GM19324 (cell line): ENCODE measurements around the gene KCNQ1.

Experiments used
- ATAC-seq: cut with Tn5 transposase; IDR thresholded peaks from one replicate; pipeline ENCODE4 v1.9.1; 2021; ENCODE audit warnings: mild to moderate bottlenecking, moderate library complexity; ENCODE audit not compliant: unreplicated experiment, low FRiP score

KCNQ1 gene

GRCh38 chr11:2409611-2410468 lies 35.0 kb upstream of the KCNQ1 start:
- ATAC-seq = no peak

DNA sequence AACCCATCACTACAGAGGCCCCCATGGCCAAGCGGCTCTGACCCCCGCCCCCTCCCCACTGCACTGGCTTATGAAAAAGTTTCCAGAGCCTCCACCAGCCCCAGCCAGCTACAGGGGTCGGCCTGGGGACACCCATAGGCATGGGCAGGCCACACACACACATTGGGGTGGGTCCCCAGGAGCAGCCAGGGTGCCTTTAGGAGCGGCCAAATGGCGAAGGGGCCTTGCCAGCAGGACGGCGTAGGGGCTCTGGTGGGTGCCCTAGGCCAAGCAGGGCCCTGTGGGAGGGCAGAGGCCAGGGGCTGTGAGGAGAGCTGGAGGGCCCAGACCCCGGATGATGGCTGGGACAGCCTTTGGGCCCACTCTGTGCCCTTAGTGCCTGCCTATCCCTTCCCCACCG lies 34.2 kb upstream of the KCNQ1 start:
- ATAC-seq = no peak

GRCh38 chr11:2411446-2412305 lies 33.1 kb upstream of the KCNQ1 start:
- no peak for ATAC-seq

DNA sequence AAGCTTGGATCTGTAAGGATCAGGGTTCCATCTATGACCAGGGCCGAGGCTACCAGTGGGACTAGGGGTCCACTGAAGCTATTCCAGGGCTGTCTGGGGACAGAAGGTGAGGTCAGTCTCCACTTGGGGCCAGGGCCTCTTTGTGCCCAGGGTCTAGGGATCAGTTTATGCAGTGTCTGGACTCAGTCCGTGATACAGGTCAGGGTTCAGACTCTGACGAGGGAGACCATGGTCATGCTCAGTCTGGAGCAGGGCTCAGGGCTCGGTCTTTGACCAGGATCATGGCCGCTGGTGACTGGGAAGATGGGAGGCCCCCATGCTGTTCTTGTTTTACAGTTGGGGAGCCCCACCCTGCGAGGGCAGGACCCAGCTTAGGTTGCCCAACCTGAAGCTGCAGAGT lies 32.5 kb upstream of the KCNQ1 start:
- ATAC-seq = no peak

GRCh38 chr11:2413742-2414579 lies 30.8 kb upstream of the KCNQ1 start:
- no peak for ATAC-seq

GRCh38 chr11:2414616-2415015 lies 30.2 kb upstream of the KCNQ1 start:
- no peak for ATAC-seq

- no peak for ATAC-seq
Observed at GRCh38 chr11:2415171-2415570, 29.6 kb upstream of the KCNQ1 start.

DNA sequence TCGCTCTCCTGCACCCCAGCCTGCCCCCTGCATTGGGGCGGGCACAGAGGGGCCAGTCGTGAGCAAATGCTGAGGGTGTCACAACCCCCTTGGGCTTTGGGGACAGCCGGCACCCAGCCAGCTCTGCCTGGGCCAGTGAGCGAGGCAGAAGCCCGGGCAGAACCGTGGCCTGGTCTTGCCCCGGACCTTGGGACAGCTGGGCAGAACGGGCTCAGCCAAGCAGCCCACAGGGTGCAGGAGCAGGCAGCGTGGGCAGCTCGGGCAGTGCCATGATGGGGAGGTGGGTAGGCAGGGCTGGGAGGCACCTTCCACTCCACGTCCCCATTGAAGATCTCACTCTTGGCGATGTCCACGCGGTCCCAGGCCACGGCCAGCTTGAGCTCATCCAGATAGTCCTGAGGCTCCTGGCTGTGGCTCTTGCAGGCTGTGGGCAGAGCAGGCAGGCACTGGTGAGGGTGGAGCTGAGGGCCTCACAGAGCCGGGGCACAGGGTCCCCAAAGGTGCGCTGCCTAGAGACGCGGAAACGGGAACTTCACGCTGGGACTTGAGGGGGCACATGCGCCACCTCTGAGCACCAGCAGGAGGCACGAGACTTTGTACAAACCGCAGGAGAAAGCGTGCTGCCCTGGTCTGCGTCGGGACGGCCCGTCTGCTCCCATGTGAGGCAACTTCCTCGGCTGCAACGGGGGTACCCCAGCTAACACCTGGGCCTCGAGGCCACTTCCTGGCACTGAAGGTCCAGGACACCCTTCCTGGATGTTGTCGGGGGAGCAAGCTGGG lies 29.0 kb upstream of the KCNQ1 start:
- ATAC-seq = no peak

DNA sequence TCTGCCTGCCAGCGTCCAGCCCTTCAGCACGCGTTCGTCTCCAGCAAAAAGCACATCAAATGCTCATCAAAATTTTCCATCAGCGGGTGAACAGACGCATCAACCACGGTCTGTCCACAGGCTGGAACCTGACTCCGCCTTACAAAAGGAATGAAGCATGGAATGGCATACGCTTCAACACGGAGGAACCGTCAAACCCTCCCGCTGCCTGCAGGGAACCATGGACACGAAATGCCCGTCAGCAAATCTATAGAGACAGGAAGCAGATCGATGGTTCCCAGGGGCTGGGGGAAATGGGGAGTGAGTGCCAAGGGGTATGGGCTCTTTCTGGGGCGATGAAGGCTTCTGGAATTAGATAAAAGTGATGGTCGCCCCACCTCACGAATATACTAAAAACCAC lies 28.0 kb upstream of the KCNQ1 start:
- no peak for ATAC-seq

DNA sequence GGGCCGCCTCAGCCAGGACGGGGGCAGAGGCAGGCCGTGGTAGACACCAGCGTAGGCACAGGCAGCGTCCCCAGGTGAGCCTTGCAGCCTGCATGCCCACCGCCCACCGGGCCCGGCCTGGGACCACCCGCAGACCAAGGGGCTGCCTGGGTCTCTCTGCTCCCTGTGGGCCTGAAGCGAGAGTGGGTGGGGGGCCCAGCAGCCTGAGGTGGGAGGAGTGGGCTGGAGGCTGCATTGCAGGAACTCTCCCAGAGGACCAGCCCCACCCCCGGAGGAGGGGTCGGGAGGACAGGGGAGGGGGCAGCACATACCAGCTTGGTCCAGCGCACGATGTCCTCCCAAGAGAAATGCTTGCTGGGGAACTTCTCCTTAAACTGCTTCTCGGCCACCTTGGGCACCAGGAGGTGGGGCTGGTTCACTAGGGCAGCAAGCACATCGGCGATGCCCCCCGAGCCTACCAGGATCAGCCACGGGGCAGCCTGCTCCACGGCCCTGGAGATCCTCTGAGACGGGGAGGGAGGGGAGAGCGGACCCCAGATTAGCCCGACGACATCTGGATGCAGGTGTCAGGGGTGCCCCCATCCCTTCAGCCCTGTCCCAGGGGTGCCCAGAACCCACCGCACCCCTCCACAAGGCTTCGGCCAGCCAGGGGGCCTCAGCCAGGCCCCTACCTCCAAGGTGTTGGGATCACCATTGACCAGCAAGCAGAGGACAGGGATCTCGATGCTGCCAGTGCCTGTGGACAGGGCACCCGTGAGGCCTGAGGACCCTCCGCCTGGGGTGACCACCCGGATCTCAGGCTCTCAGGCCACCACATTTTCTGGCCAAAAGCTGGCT lies 26.7 kb upstream of the KCNQ1 start:
- no peak for ATAC-seq

GRCh38 chr11:2418693-2419360 lies 26.0 kb upstream of the KCNQ1 start:
- no peak for ATAC-seq

DNA sequence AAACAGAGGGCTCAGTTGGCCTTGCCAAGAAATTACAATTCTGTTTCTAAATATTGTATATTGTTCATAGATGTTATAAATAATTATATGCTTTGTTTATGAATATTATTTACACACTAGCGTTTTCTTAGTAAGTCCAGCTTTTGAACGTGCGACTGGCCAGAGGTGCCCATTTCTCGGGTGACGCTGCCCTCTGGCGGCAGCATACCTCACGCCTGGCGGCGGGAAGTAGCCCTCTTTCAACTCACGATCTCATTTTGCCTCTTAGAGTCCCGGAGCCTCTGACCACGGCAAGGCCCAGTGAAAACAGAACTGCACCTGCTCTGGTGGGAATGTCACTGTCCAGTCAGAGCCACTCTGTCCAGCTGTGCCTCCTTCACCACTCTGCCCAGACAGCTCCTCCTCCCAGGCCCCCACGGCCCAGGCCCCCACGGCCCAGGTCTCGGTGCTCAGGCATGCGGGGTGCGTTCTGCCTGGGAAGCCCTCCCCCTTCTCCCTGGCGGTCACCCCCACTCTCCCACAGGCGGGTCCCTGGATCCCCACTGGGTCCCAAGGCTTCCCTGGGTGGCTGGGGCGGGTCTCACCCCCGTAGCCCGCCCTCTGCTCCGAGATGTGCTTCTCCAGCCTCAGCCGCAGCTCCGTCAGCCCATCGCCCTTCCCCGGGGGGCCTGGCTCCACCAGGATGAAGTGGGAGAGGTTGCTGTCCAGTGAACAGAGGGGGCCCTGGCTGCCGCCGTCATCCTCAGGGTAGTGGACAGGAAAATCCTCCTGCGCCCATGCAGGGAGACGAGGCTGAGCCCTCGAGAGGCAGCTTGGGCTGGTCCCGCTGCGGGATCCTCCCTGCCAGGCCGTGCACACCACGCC lies 24.9 kb upstream of the KCNQ1 start:
- no peak for ATAC-seq

GRCh38 chr11:2420502-2421225 lies 24.1 kb upstream of the KCNQ1 start:
- no peak for ATAC-seq

GRCh38 chr11:2421226-2421994 lies 23.4 kb upstream of the KCNQ1 start:
- no peak for ATAC-seq

GRCh38 chr11:2421996-2422395 lies 22.8 kb upstream of the KCNQ1 start:
- ATAC-seq = no peak

DNA sequence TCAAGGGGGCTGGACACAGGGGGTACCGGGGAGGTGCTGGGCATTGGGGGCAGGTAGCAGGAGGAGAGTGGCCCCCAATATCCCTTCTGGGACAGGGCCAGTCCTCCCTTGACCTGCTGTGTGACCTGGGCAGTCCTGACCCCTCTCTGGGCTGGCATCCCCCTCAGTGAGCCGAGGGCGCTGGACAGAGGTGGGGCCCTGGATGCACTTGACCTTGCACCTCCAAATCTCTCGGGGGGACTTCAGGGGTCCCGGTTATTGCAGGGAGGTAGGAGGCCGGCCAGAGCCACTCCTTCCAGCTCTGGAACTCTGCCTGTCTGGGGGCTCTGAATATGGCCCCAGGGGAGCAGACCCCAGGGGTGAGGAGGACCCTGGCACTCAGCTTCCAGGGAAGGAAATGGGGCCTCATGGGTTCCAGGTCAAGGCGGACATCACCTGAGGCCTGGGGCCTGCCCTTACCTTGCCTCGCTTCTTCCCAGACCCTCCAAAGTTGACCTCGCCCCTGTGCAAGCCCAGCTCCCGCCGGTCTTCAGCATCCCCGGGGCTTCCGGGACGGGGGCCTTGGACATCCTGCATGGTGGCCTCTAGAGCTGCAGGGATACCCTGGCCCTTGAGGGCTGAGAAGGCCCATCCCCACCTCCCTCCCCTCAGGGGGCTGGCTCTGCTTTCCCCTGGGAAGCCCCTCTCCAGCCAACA lies 22.2 kb upstream of the KCNQ1 start:
- no peak for ATAC-seq
